Activated CD8-positive, alpha-beta T cell treated with anti-CD3 and anti-CD28 coated beads for 36 hours (primary cell): Measurements from ENCODE around the gene POLR3F. TPM values are rescaled to one million over a fixed set of nuclear protein-coding genes. Genes with fewer than 3 reads are reported as not detected.
A peak's percentile ranks its signal among the peaks of the same experiment; 100 is the strongest.

Experiments used
- ATAC-seq: fragments of 200-7000 bp; cut with Tn5 transposase; one replicate; pipeline ENCODE4 v1.10.0; 2021; ENCODE audit warnings: mild to moderate bottlenecking, moderate library complexity
- CTCF ChIA-PET: fragments of 350-600 bp; sonication (Branson Sonifier 250); formaldehyde crosslinking; loops from one replicate; lab custom pipeline; 2021; ENCODE audit warnings: antibody characterized with exemption; lab: Charles Lee
- POLR2A ChIA-PET: fragments of 350-600 bp; sonication (Branson Sonifier 250); formaldehyde crosslinking; loops from one replicate; lab custom pipeline; 2021; ENCODE audit warnings: antibody characterized with exemption; lab: Charles Lee
- DNase-seq: peaks from one replicate; pipeline ENCODE4 v3.0.0-alpha.2; 2020
- H3K27ac Mint-ChIP-seq: one replicate; pipeline ENCODE4 v1.8.0; 2021; ENCODE audit warnings: mild to moderate bottlenecking, mixed read lengths
- H3K27me3 Mint-ChIP-seq: one replicate; pipeline ENCODE4 v1.8.0; 2021; ENCODE audit warnings: mixed read lengths
- H3K36me3 Mint-ChIP-seq: one replicate; pipeline ENCODE4 v1.8.0; 2021; ENCODE audit warnings: low read depth, mixed read lengths
- H3K4me1 Mint-ChIP-seq: one replicate; pipeline ENCODE4 v1.8.0; 2021; ENCODE audit warnings: low read depth, mixed read lengths
- H3K4me3 Mint-ChIP-seq: one replicate; pipeline ENCODE4 v1.8.0; 2021; ENCODE audit warnings: mild to moderate bottlenecking, moderate library complexity, mixed read lengths
- H3K9me3 Mint-ChIP-seq: one replicate; pipeline ENCODE4 v1.8.0; 2021; ENCODE audit warnings: mixed read lengths
- CTCF ChIP-seq: fragments of 200-600 bp; IDR thresholded peaks from one replicate; pipeline ENCODE4 v1.8.0; 2022; ENCODE audit warnings: antibody characterized with exemption, mild to moderate bottlenecking
- intact Hi-C: fragments of 100-400 bp; cut with micrococcal nuclease; formaldehyde crosslinking; loops from one replicate; pipeline ENCODE4 v1.10.0; 2022
- total RNA-seq, 2 experiments: library from RNA; stranded (reverse); gene quantifications; one replicate each; pipeline ENCODE4 v1.2.3, GENCODE V29; 2021

POLR3F gene
- total RNA-seq, 2 experiments from 2014 or later: 8.8 to 10.1 TPM

GRCh38 chr20:18456600-18456999 lies 10.6 kb upstream of the POLR3F start:
- ChIA-PET POLR2A (interaction anchor here (1.8 kb wide), 1 partner anchor 10 kb away, joined by 4 read pairs; the partner anchor contains the start of genes DZANK1 and POLR3F), CTCF (interaction anchor here (0.8 kb wide), 1 partner anchor 10 kb away, joined by 3 read pairs; no protein-coding TSS in a partner anchor)

DNA sequence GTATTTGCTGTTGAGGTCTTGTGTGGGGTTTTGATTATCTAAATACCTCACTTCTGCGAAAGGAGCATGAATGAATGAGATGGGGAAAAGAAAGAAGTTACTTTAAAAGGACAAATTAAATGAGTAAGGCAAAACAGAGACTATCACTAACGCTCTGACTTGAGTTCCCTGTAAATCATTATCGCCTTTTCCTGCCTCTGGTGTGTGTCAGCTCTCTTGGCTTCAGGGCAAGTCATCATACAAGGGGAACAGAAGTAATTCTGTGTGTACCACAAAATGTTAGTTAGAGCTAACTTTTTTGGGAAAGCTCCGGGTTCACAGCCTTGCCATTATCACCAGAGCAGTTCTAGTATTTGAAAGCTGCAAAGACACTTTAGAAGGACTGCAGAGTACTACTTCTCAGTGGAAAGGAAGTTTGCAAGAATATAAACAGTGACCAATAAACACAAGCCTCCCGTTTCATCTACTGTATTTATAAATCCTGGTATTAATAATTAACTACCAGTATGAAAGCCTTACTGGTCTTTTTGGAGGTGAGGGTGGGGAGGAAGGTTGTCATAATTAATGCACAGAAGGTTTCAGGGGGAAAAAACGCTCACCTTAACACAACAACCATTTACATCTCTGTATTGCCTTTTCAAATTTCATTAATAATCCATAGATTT lies 1.5 kb upstream of the POLR3F start:
- ChIA-PET POLR2A (interaction anchor here (0.8 to 2.0 kb wide), 5 partner anchors 10 to 329 kb away, joined by 3 to 15 read pairs (median 4); partner anchors contain the start of gene SEC23B), CTCF (interaction anchor here (0.9 to 2.6 kb wide), 5 partner anchors 9 to 784 kb away, joined by 3 to 13 read pairs (median 3); partner anchors contain the start of genes RBBP9, RRBP1 and SEC23B)
- no peak for TF ChIP-seq CTCF
- ATAC-seq (no peak), DNase-seq (no peak)
- peak overlapping the region; percentile 91 for H3K4me3 Mint-ChIP-seq
- H3K9me3 Mint-ChIP-seq: no peaks in the 10 kb centered on the region
- no peaks in the 10 kb centered on the region for H3K27me3 Mint-ChIP-seq
- no peaks in the 10 kb centered on the region for H3K36me3 Mint-ChIP-seq
- no peak overlapping the region for H3K27ac Mint-ChIP-seq
- H3K4me1 Mint-ChIP-seq: peaks cover 18% of the 10 kb centered on the region
- intact Hi-C loops: no loop called here

More at GRCh38 chr20:18456600-18456999, 10.6 kb upstream of the POLR3F start:
- intact Hi-C loops: no loop called here
- H3K4me1 Mint-ChIP-seq: no peaks in the 10 kb centered on the region
- H3K36me3 Mint-ChIP-seq: no peaks in the 10 kb centered on the region
- no peak for TF ChIP-seq CTCF
- H3K4me3 Mint-ChIP-seq: no peak overlapping the region
- H3K27ac Mint-ChIP-seq: no peak overlapping the region
- no peak for ATAC-seq
- peaks cover 3% of the 10 kb centered on the region for H3K9me3 Mint-ChIP-seq
- no peak for DNase-seq
- H3K27me3 Mint-ChIP-seq: no peaks in the 10 kb centered on the region

GRCh38 chr20:18466574-18466893 lies 656 bp upstream of the POLR3F start:
- H3K9me3 Mint-ChIP-seq: no peaks in the 10 kb centered on the region
- intact Hi-C loops: no loop called here
- TF ChIP-seq CTCF: no peak
- H3K36me3 Mint-ChIP-seq: no peaks in the 10 kb centered on the region
- no peaks in the 10 kb centered on the region for H3K27me3 Mint-ChIP-seq
- peak overlapping the region; percentile 91 for H3K27ac Mint-ChIP-seq
- ATAC-seq (peak; percentile 7), DNase-seq (no peak)
- H3K4me3 Mint-ChIP-seq: peak overlapping the region; percentile 91
- POLR2A ChIA-PET: interaction anchor here (0.8 to 2.1 kb wide), 10 partner anchors 9 to 328 kb away, joined by 3 to 15 read pairs (median 4); partner anchors contain the start of genes RBBP9, SEC23B and ZNF133
- CTCF ChIA-PET: interaction anchor here (0.9 to 2.6 kb wide), 6 partner anchors 10 to 784 kb away, joined by 3 to 13 read pairs (median 3); partner anchors contain the start of genes RBBP9, RRBP1 and SEC23B
- H3K4me1 Mint-ChIP-seq: peaks cover 18% of the 10 kb centered on the region

DNA sequence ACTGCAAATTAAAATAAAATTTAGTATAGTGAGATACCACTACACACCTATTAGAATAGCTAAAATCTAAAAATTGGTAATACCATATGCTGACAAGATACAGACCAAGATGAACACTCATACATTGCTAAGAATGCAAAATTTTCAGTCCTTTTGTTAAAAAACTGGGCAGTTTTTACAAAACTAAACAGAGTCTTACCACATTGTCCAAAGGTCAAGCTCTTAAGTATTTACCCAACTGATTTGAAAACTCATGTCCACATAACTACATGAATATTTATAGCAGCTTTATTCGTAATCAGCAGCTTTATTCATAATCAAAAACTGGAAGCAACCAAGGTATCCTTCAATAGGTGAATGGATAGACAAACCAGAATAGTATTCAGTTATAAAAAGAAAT lies 10.0 kb downstream of the POLR3F start:
- no peaks in the 10 kb centered on the region for H3K27me3 Mint-ChIP-seq
- ATAC-seq: no peak
- H3K36me3 Mint-ChIP-seq: peaks cover 21% of the 10 kb centered on the region
- H3K9me3 Mint-ChIP-seq: no peaks in the 10 kb centered on the region
- TF ChIP-seq CTCF: no peak
- CTCF ChIA-PET: interaction anchor here (2.5 kb wide), 1 partner anchor 19 kb away, joined by 5 read pairs; no protein-coding TSS in a partner anchor
- no peak overlapping the region for H3K4me3 Mint-ChIP-seq
- H3K4me1 Mint-ChIP-seq: no peaks in the 10 kb centered on the region
- POLR2A ChIA-PET: interaction anchor here (0.7 kb wide), 1 partner anchor 10 kb away, joined by 3 read pairs; the partner anchor contains the start of genes DZANK1 and POLR3F
- H3K27ac Mint-ChIP-seq: no peak overlapping the region
- no peak for DNase-seq
- intact Hi-C loops: no loop called here

DNA sequence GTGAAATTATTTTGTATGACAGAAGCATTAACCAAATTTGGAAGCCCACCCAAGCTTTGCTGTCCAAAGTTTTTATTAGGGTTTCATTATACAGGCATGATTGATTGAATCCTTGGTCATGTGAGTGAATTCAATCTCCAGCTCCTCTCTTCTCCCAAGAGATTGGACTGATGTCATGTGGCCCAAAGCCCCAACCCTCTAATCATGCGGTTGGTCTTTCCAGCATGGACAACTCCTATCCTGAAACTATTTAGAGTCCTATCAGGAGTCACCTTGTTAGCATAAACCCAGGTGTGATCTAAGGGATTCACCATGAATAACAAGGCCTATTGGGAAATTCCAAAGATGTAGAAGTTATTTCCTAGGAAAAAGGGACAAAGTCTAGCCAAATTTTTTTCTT lies 10.6 kb downstream of the POLR3F start:
- POLR2A ChIA-PET: no interaction called here
- CTCF ChIA-PET: interaction anchor here (2.5 kb wide), 1 partner anchor 18 kb away, joined by 5 read pairs; no protein-coding TSS in a partner anchor
- H3K27ac Mint-ChIP-seq: no peak overlapping the region
- no peak overlapping the region for H3K4me3 Mint-ChIP-seq
- H3K27me3 Mint-ChIP-seq: no peaks in the 10 kb centered on the region
- intact Hi-C loops: no loop called here
- H3K36me3 Mint-ChIP-seq: peaks cover 21% of the 10 kb centered on the region
- ATAC-seq: no peak
- H3K4me1 Mint-ChIP-seq: no peaks in the 10 kb centered on the region
- TF ChIP-seq CTCF: no peak
- DNase-seq: no peak
- H3K9me3 Mint-ChIP-seq: no peaks in the 10 kb centered on the region
